A673 (cell line): ENCODE results near the gene STAM. TPM values are rescaled to one million over a fixed set of nuclear protein-coding genes. Genes with fewer than 3 reads are reported as not detected.

Source experiments
- BruUV-seq: library from RNA; stranded (reverse); fragments of 400-500 nt; replicated peaks from 2 replicates; lab custom pipeline; 2021; lab: Mats Ljungman, UMichigan
- CTCF ChIA-PET: fragments of 300-600 bp; sonication (Branson Sonifier 250); formaldehyde crosslinking; loops from one replicate; lab custom pipeline; 2022; ENCODE audit warnings: antibody characterized with exemption; lab: Charles Lee
- POLR2A ChIA-PET: fragments of 300-600 bp; sonication (Branson Sonifier 250); formaldehyde crosslinking; loops from one replicate; lab custom pipeline; 2022; ENCODE audit warnings: antibody characterized with exemption; ENCODE audit not compliant: low non-redundant PET; lab: Charles Lee
- DNase-seq: peaks from one replicate; pipeline ENCODE4 v3.0.0-alpha.2; 2015; ENCODE audit warnings: low spot score
- H3K27ac ChIP-seq: fragments of 200-600 bp; sonication (generic); 2 replicates; pipeline ENCODE4 v1.5.1; 2016; ENCODE audit warnings: mixed run types, low read depth, mild to moderate bottlenecking, mixed read lengths, antibody characterized with exemption, low read length; ENCODE audit not compliant: poor library complexity, severe bottlenecking
- H3K27me3 ChIP-seq: fragments of 200-600 bp; sonication (generic); replicated peaks from 2 replicates; pipeline ENCODE4 v1.6.1; 2017; ENCODE audit warnings: mixed run types, low read depth, mild to moderate bottlenecking, mixed read lengths, antibody characterized with exemption, low read length; ENCODE audit not compliant: insufficient read depth, poor library complexity
- H3K36me3 ChIP-seq: fragments of 200-600 bp; sonication (generic); 2 replicates; pipeline ENCODE4 v1.6.1; 2016; ENCODE audit warnings: mixed run types, mild to moderate bottlenecking, mixed read lengths, antibody characterized with exemption, low read length; ENCODE audit not compliant: insufficient read depth, poor library complexity, severe bottlenecking
- H3K4me1 ChIP-seq: fragments of 200-600 bp; sonication (generic); 2 replicates; pipeline ENCODE4 v1.6.1; 2017; ENCODE audit warnings: mixed run types, mild to moderate bottlenecking, mixed read lengths, antibody characterized with exemption, low read length; ENCODE audit not compliant: insufficient read depth, poor library complexity, severe bottlenecking
- H3K4me3 ChIP-seq: fragments of 200-600 bp; sonication (generic); 2 replicates; pipeline ENCODE4 v1.5.1; 2016; ENCODE audit warnings: low read depth, mixed run types, mild to moderate bottlenecking, mixed read lengths, low read length; ENCODE audit not compliant: poor library complexity, severe bottlenecking
- H3K9me3 ChIP-seq: fragments of 200-600 bp; sonication (generic); 2 replicates; pipeline ENCODE4 v1.6.1; 2016; ENCODE audit warnings: mixed run types, low read depth, mild to moderate bottlenecking, mixed read lengths, antibody characterized with exemption, low read length; ENCODE audit not compliant: poor library complexity, severe bottlenecking
- EZH2 ChIP-seq: fragments of 200-600 bp; sonication (generic); IDR thresholded peaks from 2 replicates; pipeline ENCODE4 v1.6.1; 2017; ENCODE audit warnings: borderline replicate concordance, low read depth, mild to moderate bottlenecking, mixed read lengths, antibody characterized with exemption, low read length; ENCODE audit not compliant: poor library complexity, severe bottlenecking
- intact Hi-C: fragments of 100-400 bp; cut with micrococcal nuclease; formaldehyde crosslinking; loops from one replicate; pipeline ENCODE4 v1.10.0; 2022; ENCODE audit not compliant: unreplicated experiment
- total RNA-seq: library from RNA; stranded (reverse); gene quantifications from 2 replicates; pipeline ENCODE4 v1.2.3, GENCODE V29; 2021
- TF ChIP-seq, protein P1 (sequence below): fragments of 300-800, 200-600 bp; sonication (generic); conservative IDR thresholded peaks from 2 replicates; pipeline ENCODE4 v1.5.1; 2017; ENCODE audit warnings: low read depth, mild to moderate bottlenecking, antibody characterized with exemption, low read length, moderate library complexity, mixed read lengths

STAM gene
- total RNA-seq, 1 experiment from 2014 or later = 37.4 TPM

DNA sequence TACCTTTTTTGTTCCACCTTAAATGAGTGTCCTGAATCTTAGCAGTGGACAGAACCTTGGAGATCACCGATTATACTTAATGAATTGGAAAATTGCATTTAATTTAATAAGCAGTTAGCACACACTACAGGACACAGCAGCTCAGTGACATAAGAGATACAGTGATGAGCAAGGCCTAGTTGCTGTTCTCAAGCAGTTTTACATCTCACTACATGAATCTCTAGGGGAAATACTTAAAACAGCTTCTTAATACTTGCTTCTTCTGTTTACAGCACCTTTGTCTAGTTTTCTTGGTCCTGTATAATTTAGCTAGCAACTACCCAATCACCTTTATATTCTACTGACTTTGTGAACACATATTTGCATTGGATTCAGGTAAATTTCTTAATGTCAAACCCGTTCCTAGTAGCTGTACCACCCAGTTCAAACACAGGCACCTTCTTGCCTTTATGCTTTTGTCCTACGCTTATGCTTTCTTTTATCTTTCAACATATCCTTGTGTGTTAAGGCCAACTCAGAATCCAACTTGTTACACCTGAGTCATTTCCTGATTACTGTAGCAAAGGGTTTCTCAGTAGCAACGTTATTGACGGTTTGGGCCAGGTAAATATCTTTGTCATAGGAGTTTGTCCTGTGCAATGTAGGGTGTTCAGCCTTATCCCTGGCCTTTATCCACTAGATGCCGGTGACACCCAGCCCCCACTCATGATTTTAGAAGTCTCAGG lies 1.8 kb downstream of the STAM start:
- Histone ChIP-seq H3K9me3 (no peaks in the 10 kb centered on the region), H3K4me1 (peaks cover 16% of the 10 kb centered on the region), H3K27me3 (no peaks in the 10 kb centered on the region), H3K36me3 (no peaks in the 10 kb centered on the region), H3K27ac (no peak overlapping the region), H3K4me3 (peak overlapping the region; percentile 79)
- CTCF ChIA-PET = no interaction called here
- no peak for DNase-seq
- BruUV-seq = no TSS peak
- POLR2A ChIA-PET = no interaction called here
- TF ChIP-seq, protein P1, sequence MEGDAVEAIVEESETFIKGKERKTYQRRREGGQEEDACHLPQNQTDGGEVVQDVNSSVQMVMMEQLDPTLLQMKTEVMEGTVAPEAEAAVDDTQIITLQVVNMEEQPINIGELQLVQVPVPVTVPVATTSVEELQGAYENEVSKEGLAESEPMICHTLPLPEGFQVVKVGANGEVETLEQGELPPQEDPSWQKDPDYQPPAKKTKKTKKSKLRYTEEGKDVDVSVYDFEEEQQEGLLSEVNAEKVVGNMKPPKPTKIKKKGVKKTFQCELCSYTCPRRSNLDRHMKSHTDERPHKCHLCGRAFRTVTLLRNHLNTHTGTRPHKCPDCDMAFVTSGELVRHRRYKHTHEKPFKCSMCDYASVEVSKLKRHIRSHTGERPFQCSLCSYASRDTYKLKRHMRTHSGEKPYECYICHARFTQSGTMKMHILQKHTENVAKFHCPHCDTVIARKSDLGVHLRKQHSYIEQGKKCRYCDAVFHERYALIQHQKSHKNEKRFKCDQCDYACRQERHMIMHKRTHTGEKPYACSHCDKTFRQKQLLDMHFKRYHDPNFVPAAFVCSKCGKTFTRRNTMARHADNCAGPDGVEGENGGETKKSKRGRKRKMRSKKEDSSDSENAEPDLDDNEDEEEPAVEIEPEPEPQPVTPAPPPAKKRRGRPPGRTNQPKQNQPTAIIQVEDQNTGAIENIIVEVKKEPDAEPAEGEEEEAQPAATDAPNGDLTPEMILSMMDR = no peak
- intact Hi-C loops = no loop called here

DNA sequence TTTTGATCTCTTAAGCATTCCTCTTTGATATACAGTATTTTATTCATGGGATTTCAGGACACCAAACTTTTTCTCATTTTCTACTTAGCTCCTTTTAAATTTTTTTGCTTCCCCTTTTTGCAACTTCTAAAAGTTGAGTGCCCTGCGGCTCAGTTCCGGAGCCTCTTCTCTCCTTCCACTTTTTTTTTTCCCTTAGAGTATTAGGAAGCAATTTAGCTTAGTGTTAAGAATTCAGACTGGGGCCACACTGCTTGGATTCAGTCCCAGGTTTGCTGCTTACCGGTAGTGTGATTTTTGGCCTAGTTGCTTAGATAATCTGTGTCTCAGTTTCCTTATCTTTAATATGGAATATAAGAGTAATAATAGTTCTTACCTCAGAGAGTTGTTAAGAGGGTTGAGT lies 3.4 kb downstream of the STAM start:
- intact Hi-C loops = no loop called here
- H3K27ac ChIP-seq = no peak overlapping the region
- H3K4me1 ChIP-seq = peaks cover 23% of the 10 kb centered on the region
- no peaks in the 10 kb centered on the region for H3K36me3 ChIP-seq
- TF ChIP-seq EZH2 = no peak
- TF ChIP-seq, protein P1 = no peak
- H3K27me3 ChIP-seq = no peaks in the 10 kb centered on the region
- POLR2A ChIA-PET = interaction anchor here (0.6 kb wide), 2 partner anchors 262 to 323 kb away, joined by 3 read pairs; no protein-coding TSS in a partner anchor
- H3K9me3 ChIP-seq = no peaks in the 10 kb centered on the region
- CTCF ChIA-PET = interaction anchor here (0.6 kb wide), 1 partner anchor 30 kb away, joined by 3 read pairs; no protein-coding TSS in a partner anchor
- no peak for DNase-seq
- H3K4me3 ChIP-seq = no peak overlapping the region
- no TSS peak for BruUV-seq

- ChIA-PET CTCF (no interaction called here), POLR2A (no interaction called here)
- Histone ChIP-seq H3K4me3 (no peak overlapping the region), H3K36me3 (peaks cover 4% of the 10 kb centered on the region), H3K4me1 (peaks cover 19% of the 10 kb centered on the region), H3K27ac (no peak overlapping the region), H3K27me3 (no peaks in the 10 kb centered on the region), H3K9me3 (peaks cover 4% of the 10 kb centered on the region)
- no TSS peak for BruUV-seq
- no peak for DNase-seq
- intact Hi-C loops = no loop called here
- TF ChIP-seq, protein P1 = no peak
- no peak for TF ChIP-seq EZH2
Measured at GRCh38 chr10:17648243-17649035, 4.5 kb downstream of the STAM start.
